Measurements from ENCODE around the gene SPI1. TPM values are rescaled to one million over a fixed set of nuclear protein-coding genes. Genes with fewer than 3 reads are reported as not detected.

SPI1 gene
- total RNA-seq, 1 experiment from 2014 or later: not detected

DNA sequence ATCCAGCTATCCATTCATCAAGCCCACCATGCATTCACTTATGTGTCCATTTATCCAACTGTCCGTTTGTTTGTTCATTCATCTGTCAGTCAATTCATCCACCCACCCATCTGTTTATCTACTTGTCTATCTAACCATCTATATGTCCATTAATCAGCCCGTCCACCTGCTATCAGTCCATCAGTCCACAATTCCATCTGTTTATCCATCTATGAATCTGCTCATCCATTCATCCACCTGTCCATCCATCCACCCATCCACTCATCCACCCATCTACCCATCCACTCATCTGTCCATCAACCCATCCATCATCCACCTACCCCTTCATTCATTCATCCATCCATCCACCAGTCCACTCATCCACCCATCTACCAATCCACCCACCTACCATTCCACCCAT, 970 bp upstream of the SPI1 start:
- Histone ChIP-seq H2BK5ac (ENCODE audit: insufficient read length, low read length) (no peak overlapping the region), H4K8ac (replicated peaks; ENCODE audit: insufficient read length, low read depth, low read length) (no peak overlapping the region), H3K23ac (ENCODE audit: insufficient read length, low read depth, low read length) (no peak overlapping the region), H3K56ac (ENCODE audit: insufficient read length, low read depth, low read length) (no peak overlapping the region), H3K79me2 (ENCODE audit: insufficient read depth, low read length) (no peaks in the 10 kb centered on the region), H3K18ac (ENCODE audit: insufficient read length, low read depth, low read length) (no peak overlapping the region), H4K5ac (ENCODE audit: insufficient read length, low read depth, low read length) (no peak overlapping the region), H3K14ac (ENCODE audit: insufficient read depth, low read length) (no peak overlapping the region), H2BK12ac (ENCODE audit: insufficient read length, low read depth, low read length) (no peak overlapping the region), H3K27ac (ENCODE audit: insufficient read length, low read depth, low read length) (no peak overlapping the region), H3K4ac (ENCODE audit: low read depth, low read length) (no peak overlapping the region), H3K23me2 (ENCODE audit: insufficient read length, low read depth, low read length, poor library complexity, severe bottlenecking) (no peaks in the 10 kb centered on the region), H2BK120ac (ENCODE audit: low read depth, low read length, poor library complexity, severe bottlenecking) (no peak overlapping the region), H2BK20ac (ENCODE audit: low read depth, low read length, poor library complexity, severe bottlenecking) (no peak overlapping the region), H2AFZ (ENCODE audit: low read length) (no peak overlapping the region), H2AK5ac (ENCODE audit: insufficient read length, low read length) (no peak overlapping the region), H4K91ac (ENCODE audit: insufficient read length, low read depth, low read length) (no peak overlapping the region), H3K4me1 (ENCODE audit: insufficient read depth, low read length) (no peaks in the 10 kb centered on the region), H3K79me1 (ENCODE audit: insufficient read depth, low read depth, low read length, poor library complexity, severe bottlenecking) (no peaks in the 10 kb centered on the region), H4K20me1 (ENCODE audit: control insufficient read depth, insufficient read depth, insufficient read length) (no peaks in the 10 kb centered on the region), H3K9me3 (ENCODE audit: control insufficient read depth, low read depth, low read length) (no peaks in the 10 kb centered on the region), H3T11ph (ENCODE audit: low read length) (no peak overlapping the region), H3K27me3 (ENCODE audit: insufficient read depth, low read length) (no peaks in the 10 kb centered on the region), H2BK15ac (ENCODE audit: low read depth, low read length) (no peak overlapping the region), H3K4me2 (ENCODE audit: insufficient read depth, insufficient read length, low read length) (no peak overlapping the region), H3K9ac (ENCODE audit: extremely low read depth, insufficient read length, low read length) (no peak overlapping the region)
- H3K27ac Mint-ChIP-seq: no peak overlapping the region
- TF ChIP-seq CTCF (conservative IDR thresholded peaks at IDR 0.05): no peak
- H3K4me3 Mint-ChIP-seq: no peak overlapping the region
- H3K9me3 Mint-ChIP-seq: no peaks in the 10 kb centered on the region
- peaks cover 5% of the 10 kb centered on the region for H3K27me3 Mint-ChIP-seq (ENCODE audit: low read depth)
- H3K36me3 Mint-ChIP-seq (ENCODE audit: insufficient read depth in 1 of 3, low read depth in 3 of 3): no peaks in the 10 kb centered on the region
- no CpG with 5 or more reads among the region's 2 CpGs for WGBS (ENCODE audit: extremely low coverage, insufficient read length, low lambda C conversion rate)
- H3K4me1 Mint-ChIP-seq: peaks cover 3 to 4% of the 10 kb centered on the region in 2 experiments; a peak in 3 of 4 replicates
- DNase-seq: no peak
